IPS DF 4.7 (cell line): Measurements from ENCODE around the gene HIPK2.

Experiments used
- DNase-seq: peaks from one replicate; pipeline ENCODE4 v3.0.0-alpha.2; 2013; ENCODE audit warnings: low spot score; ENCODE audit errors: extremely low read depth

HIPK2 gene

GRCh38 chr7:139595806-139596205 is 182.0 kb downstream of the HIPK2 start:
- DNase-seq: no peak

GRCh38 chr7:139594911-139595476 is 182.8 kb downstream of the HIPK2 start:
- no peak for DNase-seq

- no peak for DNase-seq
Observed at GRCh38 chr7:139594090-139594489, 183.7 kb downstream of the HIPK2 start.

DNA sequence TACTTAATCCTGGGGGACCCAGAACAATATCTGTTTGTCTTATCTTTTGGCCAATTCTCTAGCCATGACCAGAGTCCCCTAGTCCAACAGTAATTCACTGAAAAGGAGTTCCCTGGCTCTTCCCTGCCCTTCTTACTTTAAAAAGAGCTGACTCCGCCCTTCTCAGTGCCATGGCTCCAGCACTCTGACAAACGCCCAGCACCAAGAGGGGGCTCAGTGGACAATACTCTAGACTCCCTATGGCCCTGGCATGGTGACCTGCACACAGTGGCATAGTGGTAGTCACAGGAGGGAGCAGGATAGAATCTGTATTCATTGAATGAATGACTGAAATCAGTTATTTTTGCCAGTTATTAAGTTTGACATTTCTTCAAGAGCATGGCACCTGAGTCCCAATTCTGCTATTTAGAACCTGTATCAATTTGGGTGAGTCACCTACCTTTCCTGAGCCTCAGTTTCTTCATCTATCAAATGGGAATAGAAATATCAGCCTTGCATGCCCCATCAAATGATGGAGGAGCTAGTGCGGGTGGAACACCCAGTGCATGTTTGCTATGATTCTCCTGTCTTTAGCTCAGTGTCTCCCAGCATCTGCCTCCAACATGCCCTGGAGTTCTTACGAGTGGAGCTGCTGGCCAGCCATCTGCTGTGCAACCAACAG is 184.9 kb downstream of the HIPK2 start:
- DNase-seq: no peak

GRCh38 chr7:139591550-139592195 is 186.1 kb downstream of the HIPK2 start:
- no peak for DNase-seq

- DNase-seq: no peak
Observed at GRCh38 chr7:139589474-139589873, 188.3 kb downstream of the HIPK2 start.

DNA sequence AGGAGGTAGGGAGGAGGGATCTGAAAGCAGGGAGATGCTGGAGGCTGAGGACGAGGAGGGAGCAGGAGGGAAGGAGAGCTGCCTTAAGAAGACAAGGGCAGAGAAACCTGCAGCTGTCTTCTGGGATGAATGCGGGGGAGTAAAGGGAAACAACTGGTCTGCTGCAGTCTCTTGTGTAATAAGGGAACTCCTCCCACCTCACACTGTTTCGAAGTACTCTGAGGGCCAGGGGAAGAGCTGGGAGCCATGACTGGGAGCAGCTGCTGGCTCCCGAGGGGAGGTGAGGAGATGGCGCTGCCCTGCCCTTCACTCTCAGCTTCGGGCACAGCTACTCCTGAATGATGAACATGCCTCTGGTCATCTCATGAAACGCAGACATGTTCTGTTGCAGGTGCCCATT is 189.2 kb downstream of the HIPK2 start:
- DNase-seq: no peak

- DNase-seq: no peak
Observed at GRCh38 chr7:139587535-139587934, 190.3 kb downstream of the HIPK2 start.

DNA sequence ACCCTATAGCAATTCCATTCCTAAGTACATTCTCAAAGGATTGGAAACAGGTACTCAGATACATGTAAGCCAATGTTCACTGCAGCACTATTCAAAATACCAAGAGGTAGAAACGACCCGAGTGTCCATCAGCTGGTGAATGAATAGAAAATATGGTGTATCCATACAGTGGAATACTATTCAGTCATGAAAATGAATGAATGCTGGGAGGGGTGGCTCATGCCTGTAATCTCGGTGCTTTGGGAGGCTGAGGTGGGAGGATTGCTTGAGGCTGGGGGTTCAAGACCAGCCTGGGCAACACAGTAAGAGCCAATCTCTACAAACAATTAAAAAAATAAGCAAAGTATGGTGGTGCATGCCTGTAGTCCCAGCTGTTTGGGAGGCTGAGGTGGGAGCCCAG is 191.5 kb downstream of the HIPK2 start:
- DNase-seq: no peak

- no peak for DNase-seq
Observed at GRCh38 chr7:139585042-139585441, 192.8 kb downstream of the HIPK2 start.

GRCh38 chr7:139583826-139584553 is 193.8 kb downstream of the HIPK2 start:
- no peak for DNase-seq

- DNase-seq: no peak
Observed at GRCh38 chr7:139582671-139583155, 195.1 kb downstream of the HIPK2 start.

GRCh38 chr7:139582130-139582650 is 195.6 kb downstream of the HIPK2 start:
- DNase-seq: no peak

DNA sequence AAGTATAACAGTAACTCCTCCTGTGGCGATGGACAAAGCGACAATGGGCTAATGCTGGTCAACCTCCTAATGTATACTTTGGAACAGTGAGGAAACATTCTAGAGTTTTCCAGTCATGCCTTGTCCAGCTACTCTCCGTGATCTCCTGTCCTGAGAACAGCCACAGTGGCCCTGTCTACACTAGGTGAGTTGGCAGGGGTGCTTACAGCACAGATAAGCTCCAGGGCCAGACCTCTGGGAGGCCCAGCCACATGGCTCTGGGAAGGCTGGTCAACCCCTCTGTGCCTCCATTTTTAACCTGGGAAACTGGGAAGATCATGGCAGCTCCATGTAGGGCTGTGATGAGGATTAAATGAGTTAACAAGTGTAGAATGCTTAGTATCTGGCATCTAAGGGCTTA is 197.4 kb downstream of the HIPK2 start:
- DNase-seq: no peak

GRCh38 chr7:139576179-139576973 is 201.4 kb downstream of the HIPK2 start:
- no peak for DNase-seq

DNA sequence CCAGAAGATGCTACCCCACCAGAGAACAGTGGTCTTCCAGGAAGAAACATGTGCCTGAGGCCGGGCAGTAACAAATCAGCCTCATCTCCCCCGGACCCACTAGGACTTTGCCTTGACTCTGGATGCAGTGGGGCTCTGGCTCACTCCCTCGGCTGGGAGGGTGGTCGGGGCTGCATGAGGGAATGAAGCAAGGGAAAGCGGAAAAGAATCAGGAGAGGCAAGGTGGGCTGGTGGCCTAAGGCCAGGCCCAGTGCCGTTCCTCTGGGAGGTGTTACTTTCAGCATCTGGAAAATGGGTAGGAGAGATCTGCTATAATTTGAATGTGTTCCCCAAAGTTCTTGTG is 202.5 kb downstream of the HIPK2 start:
- DNase-seq: no peak

- DNase-seq: no peak
Observed at GRCh38 chr7:139574618-139575337, 203.0 kb downstream of the HIPK2 start.

GRCh38 chr7:139573871-139574270 is 203.9 kb downstream of the HIPK2 start:
- DNase-seq: no peak

DNA sequence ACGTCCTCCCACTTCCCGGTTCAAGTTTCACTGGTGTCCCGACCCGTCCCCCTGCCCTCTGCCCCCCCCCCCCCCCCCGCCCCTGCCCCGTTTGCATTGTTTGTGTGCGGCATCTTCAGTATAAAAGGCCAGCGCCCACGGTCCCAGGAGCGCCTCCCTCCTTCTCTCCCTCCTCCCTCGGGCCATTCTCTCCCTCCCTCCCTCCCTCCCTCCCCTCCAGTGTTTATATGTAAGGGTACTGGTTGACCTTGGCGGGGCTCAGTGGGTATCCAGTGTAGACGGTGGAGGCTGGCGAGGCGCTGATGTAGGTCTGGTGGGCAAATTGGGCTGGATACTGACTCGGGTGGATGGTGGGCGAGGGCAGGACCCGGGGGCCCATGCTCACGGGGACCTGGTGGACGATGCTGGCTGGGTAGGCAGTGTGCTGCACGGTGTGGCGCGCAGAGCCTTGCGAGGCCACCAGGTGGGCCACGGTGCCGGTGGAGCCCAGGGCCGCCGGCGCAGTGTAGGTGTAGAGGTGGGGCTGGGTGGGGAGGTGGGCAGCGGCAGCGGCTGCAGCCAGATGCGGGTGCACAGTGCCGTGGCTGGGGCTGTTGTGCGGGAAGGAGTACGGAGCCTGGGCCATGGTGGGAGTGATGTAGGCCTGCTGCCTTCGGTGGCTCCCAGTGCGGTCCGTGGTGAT is 205.0 kb downstream of the HIPK2 start:
- DNase-seq: no peak

DNA sequence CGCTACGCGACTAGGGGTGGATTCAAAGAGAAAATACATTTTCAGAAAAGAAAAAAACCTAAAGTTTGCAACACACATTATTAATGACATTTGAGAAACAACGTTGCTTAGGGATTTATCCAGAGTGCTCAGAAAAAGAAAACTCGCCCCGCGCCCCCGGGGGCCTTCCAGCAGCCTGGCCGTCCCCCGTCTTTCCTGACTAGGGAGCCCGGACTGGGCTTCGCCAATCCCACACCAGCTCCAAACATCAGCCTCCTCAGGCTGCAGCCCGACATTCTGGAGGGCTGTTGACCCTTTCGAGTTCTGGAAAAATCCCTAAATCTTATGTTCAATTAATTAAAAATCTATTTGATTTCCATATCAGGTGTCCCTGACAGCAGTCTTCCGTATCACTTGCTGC is 205.7 kb downstream of the HIPK2 start:
- DNase-seq: no peak
